ENCODE results near the gene CTSF.

DNA sequence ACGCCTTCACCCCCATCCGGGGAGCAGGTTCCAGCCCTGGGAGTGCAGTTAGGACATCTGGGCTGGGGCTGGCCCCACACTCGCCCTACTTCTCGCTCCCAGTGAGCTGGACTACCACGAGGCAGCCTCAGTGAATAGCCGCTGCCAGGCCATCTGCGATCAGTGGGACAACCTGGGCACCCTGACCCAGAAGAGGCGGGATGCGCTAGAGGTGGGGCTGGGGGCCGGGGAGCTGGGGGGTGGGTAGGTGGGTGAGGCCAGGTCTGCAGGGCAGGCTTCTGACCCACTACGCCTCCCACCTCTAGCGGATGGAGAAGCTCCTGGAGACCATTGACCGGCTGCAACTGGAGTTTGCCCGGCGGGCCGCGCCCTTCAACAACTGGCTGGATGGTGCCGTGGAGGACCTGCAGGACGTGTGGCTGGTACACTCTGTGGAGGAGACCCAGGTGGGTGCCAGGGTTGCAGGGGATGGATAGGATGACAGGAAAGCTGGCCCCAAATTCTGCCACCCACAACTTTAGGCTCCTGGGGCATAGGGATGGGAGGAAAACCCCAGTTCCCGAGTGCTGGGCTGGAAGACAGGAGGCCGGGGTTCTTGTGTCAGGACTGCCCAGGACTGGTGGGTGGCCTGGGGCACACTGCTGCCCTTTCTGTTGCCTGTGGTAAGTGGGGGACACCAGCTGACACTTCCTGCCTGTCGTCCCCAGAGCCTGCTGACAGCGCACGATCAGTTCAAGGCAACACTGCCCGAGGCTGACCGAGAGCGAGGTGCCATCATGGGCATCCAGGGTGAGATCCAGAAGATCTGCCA, 8.3 kb downstream of the CTSF start:
- TF ChIP-seq, protein P1, sequence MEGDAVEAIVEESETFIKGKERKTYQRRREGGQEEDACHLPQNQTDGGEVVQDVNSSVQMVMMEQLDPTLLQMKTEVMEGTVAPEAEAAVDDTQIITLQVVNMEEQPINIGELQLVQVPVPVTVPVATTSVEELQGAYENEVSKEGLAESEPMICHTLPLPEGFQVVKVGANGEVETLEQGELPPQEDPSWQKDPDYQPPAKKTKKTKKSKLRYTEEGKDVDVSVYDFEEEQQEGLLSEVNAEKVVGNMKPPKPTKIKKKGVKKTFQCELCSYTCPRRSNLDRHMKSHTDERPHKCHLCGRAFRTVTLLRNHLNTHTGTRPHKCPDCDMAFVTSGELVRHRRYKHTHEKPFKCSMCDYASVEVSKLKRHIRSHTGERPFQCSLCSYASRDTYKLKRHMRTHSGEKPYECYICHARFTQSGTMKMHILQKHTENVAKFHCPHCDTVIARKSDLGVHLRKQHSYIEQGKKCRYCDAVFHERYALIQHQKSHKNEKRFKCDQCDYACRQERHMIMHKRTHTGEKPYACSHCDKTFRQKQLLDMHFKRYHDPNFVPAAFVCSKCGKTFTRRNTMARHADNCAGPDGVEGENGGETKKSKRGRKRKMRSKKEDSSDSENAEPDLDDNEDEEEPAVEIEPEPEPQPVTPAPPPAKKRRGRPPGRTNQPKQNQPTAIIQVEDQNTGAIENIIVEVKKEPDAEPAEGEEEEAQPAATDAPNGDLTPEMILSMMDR (IDR thresholded peaks at IDR 0.05): no peak
- no peak for TF ChIP-seq POLR2A (IDR thresholded peaks at IDR 0.05)
